Astrocyte of the cerebellum (primary cell): ENCODE data around the gene CNTD1.
A peak's percentile ranks its signal among the peaks of the same experiment; 100 is the strongest.

Experiments
- DNase-seq: peaks from one replicate; pipeline ENCODE4 v3.0.0-alpha.2; 2011; ENCODE audit warnings: low read depth
- H3K4me3 ChIP-seq: 2 replicates; pipeline ENCODE4 v1.5.1; 2011; ENCODE audit warnings: mild to moderate bottlenecking, low read depth, low read length, moderate library complexity
- in situ Hi-C: cut with HindIII; loops from 2 replicates; pipeline ENCODE4 v1.10.0; 2017; ENCODE audit warnings: low sequenced_read_pairs
- TF ChIP-seq, protein P1 (sequence below): IDR thresholded peaks from 2 replicates; pipeline ENCODE4 v1.5.1; 2012; ENCODE audit warnings: low read length, low read depth, moderate library complexity, mild to moderate bottlenecking; ENCODE audit errors: missing control alignments

CNTD1 gene

DNA sequence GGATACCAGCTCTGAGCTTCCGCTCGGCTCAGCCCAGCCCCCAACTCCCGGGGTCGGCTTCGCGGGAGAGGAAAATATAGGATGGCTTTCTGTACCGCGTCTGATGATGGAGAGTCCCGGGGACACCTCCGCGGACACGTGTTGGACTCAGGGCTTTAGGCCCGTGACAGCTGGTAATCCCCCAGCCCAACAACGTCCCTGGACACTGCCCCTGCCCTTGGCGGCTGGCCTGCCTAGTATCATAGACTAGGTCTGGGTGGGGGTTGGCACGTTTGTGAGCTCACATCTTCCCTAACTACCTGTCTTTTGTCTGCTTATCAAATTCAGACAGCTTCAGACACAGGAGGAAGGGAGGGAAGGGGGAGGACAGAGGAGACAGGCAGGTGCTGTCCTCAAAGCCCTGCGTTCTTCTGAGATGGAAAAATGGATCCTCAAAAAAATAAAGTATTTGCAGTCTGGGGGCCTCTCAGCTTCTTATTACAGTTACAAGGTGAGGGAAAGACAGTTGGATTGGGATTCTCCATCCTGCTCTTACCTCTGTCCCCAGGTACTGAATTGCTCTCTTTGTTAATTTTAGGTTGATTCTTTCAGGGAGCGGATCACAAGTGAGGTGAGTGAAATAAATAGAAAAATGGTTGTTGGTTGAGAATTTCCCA, 35.2 kb downstream of the CNTD1 start:
- in situ Hi-C loops = no loop called here
- DNase-seq = no peak
- TF ChIP-seq, protein P1, sequence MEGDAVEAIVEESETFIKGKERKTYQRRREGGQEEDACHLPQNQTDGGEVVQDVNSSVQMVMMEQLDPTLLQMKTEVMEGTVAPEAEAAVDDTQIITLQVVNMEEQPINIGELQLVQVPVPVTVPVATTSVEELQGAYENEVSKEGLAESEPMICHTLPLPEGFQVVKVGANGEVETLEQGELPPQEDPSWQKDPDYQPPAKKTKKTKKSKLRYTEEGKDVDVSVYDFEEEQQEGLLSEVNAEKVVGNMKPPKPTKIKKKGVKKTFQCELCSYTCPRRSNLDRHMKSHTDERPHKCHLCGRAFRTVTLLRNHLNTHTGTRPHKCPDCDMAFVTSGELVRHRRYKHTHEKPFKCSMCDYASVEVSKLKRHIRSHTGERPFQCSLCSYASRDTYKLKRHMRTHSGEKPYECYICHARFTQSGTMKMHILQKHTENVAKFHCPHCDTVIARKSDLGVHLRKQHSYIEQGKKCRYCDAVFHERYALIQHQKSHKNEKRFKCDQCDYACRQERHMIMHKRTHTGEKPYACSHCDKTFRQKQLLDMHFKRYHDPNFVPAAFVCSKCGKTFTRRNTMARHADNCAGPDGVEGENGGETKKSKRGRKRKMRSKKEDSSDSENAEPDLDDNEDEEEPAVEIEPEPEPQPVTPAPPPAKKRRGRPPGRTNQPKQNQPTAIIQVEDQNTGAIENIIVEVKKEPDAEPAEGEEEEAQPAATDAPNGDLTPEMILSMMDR = no peak

GRCh38 chr17:42835732-42836131, 37.1 kb downstream of the CNTD1 start:
- no peak overlapping the region for H3K4me3 ChIP-seq
- in situ Hi-C loops = loop anchor here (5.0 kb wide), 1 partner anchor 47 kb away; no protein-coding TSS in a partner anchor
- TF ChIP-seq, protein P1 = no peak
- DNase-seq = no peak

More for the DNA sequence above, 35.2 kb downstream of the CNTD1 start:
- H3K4me3 ChIP-seq = peak overlapping the region; percentile 99

GRCh38 chr17:42841975-42842685, 43.5 kb downstream of the CNTD1 start:
- in situ Hi-C loops = no loop called here
- no peak overlapping the region for H3K4me3 ChIP-seq
- TF ChIP-seq, protein P1 = no peak
- no peak for DNase-seq

DNA sequence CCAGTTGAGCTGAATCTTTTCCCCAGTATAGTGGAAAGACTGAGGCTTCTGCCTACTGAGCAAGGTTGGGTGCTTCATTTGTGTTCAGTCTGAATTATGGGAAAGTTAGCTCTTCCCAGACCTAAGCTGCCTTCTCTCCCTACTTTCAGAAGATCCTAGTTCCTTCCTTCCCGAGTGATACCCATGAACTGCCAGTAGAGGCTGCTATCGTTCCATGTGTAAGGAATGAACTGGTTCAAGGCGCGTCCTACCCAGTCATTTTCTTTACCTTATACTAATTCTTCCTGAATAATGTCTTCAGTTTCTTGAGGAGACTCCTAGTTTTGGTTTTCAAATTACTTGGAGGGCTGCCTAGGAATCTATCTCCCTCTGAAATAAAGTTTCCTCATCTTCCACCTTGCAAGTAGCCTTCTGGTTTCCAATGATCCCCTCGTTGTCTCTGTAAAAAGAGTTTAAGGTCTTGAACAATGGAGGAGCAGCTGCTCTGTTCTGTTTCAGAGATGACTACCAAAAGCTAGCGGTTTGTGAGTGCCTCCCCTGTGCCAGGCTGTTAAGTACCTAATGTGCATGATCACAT, 44.8 kb downstream of the CNTD1 start:
- H3K4me3 ChIP-seq = no peak overlapping the region
- in situ Hi-C loops = no loop called here
- DNase-seq = peak; percentile 62
- TF ChIP-seq, protein P1 = peak; percentile 100

DNA sequence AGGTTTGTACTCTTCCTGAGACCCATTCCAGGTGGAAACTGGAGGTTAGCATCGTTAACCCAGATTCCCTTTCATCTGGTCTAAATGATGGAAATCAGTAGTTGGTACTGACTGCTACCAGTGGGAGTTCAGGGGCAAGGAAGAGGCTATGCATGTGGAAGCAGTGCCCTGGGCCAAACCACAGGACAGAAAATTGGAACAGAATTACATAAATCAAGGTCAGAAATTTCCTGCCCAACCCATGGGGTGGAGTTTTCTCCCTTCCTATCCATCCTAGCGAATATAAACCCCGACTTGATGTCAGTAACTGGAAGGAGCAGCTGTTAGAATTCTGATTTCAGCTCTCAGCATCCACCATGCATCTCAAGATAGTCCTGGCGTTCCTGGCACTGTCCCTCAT, 45.6 kb downstream of the CNTD1 start, which contains the start of gene AOC2:
TSS of gene AOC2 (plus strand) at position 310 of the 400 bp plus-strand sequence. CDS start at position 357, 47 bp downstream.
- H3K4me3 ChIP-seq = no peak within 1 kb of the TSS
- no peak for DNase-seq
- in situ Hi-C loops = no loop called here
- TF ChIP-seq, protein P1 = no peak

DNA sequence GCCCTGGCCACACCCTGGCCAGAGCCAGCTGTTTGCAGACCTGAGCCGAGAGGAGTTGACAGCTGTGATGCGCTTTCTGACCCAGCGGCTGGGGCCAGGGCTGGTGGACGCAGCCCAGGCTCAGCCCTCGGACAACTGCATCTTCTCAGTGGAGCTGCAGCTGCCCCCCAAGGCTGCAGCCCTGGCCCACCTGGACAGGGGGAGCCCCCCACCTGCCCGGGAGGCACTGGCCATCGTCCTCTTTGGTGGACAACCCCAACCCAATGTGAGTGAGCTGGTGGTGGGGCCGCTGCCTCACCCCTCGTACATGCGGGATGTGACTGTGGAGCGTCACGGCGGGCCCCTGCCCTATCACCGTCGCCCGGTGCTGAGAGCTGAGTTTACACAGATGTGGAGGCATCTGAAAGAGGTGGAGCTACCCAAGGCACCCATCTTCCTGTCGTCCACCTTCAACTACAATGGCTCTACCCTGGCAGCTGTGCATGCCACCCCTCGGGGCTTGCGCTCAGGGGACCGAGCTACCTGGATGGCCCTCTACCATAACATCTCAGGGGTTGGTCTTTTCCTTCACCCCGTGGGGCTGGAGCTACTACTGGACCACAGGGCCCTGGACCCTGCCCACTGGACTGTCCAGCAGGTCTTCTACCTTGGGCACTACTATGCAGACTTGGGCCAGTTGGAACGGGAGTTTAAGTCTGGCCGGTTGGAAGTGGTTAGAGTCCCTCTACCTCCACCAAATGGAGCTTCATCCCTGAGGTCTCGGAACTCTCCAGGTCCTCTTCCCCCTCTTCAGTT, 46.3 kb downstream of the CNTD1 start:
- in situ Hi-C loops = no loop called here

More for the DNA sequence above, 46.3 kb downstream of the CNTD1 start:
- H3K4me3 ChIP-seq = no peak overlapping the region
- TF ChIP-seq, protein P1 = no peak
- no peak for DNase-seq
